Stimulated activated CD4-positive, alpha-beta T cell treated with anti-CD3 and anti-CD28 coated beads, Interleukin-2, amount 100 ng/mL, for 4 hours (primary cell): ENCODE results near the gene ANXA2R.
"Not testable (repeated sequence)": the region's sequence is repeated elsewhere in the genome, so short reads cannot be mapped to it uniquely, and the experiment has no call there.

ENCODE experiments used
- DNase-seq: peaks from one replicate; pipeline ENCODE4 v3.0.0-alpha.2; 2020; ENCODE audit warnings: low read depth

ANXA2R gene, protein sequence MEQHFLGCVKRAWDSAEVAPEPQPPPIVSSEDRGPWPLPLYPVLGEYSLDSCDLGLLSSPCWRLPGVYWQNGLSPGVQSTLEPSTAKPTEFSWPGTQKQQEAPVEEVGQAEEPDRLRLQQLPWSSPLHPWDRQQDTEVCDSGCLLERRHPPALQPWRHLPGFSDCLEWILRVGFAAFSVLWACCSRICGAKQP

DNA sequence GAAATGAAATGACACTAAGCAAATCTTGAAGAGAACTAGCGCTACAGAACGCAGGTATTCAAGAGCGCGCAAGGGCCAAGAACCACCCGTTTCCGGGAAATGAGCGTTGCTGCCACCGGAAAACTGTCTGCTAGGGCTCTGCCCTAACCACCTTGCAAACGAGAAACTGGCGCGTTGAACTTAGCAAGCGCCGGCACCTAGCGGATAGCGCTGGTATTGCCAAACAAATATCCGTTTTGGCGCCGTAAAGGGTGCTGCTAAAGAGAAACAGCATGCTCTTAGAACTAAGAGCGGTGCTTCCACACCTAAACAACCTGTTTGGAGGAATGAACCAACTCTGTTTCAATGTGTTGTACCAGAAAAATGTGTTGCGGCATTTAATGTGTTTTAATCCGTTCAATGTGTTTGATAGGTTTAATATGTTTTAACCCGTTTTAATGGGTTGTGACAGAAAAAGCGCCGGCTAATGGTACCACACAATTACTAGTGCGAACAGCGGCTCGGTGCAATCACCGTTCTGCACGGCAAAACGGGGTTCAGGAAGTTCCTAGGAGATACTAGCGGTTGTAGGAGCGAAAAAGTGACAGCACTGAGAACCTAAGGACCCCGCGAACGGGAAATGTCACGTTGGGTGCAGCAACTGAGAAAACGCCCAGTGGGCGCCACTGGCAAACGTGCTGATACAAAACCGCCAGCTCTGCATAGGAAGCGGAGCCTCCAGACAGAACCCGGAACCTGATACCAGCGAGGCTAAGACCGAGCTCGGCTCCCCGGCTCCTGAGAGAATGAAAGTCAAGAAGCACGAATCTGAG, at the start of gene ANXA2R:
ANXA2R (minus strand) TSS at position 33 of the 812 bp plus-strand sequence. CDS start 273 bp downstream, outside the sequence.
- DNase-seq: peak; percentile 94

DNA sequence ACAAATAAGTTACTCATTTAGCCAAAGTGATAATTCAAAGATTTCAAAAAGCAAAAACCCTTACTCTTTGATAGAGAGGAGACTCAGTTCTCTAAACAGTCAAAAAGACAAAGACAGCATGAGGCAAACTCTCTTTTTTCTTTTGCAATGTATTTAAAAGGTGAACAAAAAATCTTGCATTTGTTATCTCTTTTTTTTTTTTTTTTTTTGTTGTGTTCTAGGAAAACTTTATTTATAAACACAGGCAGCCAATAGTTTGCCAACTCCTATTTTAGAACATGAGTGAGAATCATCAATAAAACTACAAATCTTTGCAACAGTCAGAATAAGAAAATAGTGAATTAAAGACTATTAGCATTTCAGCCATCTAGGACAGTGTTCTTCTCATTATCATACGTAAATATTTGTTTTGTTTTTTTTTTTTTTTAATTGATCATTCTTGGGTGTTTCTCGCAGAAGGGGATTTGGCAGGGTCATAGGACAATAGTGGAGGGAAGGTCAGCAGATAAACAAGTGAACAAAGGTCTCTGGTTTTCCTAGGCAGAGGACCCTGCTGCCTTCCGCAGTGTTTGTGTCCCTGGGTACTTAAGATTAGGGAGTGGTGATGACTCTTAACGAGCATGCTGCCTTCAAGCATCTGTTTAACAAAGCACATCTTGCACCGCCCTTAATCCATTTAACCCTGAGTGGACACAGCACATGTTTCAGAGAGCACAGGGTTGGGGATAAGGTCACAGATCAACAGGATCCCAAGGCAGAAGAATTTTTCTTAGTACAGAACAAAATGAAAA, 46.2 kb upstream of the ANXA2R start:
- not testable (repeated sequence) for DNase-seq

DNA sequence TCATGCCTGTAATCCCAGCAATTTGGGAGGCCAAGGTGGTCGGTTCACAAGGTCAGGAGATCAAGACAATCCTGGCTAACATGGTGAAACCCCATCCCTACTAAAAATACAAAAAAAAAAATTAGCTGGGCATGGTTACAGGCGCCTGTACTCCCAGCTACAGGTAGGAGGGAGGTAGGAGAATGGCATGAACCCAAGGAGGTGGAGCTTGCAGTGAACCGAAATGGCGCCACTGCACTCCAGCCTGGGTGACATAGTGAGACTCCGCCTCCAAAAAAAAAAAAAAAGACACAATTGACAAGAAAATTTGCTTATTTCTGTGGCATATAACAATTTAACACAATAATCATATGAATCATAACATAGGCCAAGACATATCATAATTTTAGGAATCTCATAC, 45.3 kb upstream of the ANXA2R start:
- DNase-seq: no peak

DNA sequence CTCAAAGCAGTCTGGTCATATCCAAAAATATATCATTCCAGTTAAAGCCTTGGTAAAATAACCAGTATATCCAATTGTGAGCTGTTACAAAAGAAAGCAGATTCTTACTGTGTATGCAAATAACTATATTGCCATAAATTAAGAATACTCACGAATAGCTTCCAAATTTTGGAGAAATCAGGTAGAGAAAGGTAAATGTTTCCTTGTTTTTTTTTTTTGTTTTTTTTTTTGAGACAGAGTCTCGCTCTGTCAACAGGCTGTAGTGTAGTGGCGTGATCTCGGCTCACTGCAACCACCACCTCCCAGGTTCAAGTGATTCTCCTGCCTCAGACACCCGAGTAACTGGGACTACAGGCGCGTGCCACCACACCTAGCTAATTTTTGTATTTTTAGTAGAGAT, 44.3 kb upstream of the ANXA2R start:
- DNase-seq: not testable (repeated sequence)

DNA sequence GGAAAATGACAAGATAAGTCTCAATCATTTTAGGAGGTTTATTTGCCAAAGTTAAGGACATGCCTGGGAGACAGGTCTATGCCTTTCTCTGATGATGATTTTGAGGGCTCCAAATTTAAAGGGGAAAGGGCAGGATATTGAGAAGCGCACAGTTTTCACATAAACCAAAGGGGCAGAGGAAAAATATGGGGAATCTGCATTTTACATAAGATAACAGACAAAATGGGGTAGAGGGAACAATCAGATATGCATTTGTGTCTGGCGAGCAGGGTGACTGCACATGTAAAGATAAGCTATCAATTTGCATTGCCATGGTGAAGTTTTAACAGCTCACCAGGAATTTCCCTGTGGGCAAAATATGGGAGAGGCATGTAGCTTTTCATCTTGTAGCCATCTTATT, 41.2 kb upstream of the ANXA2R start:
- DNase-seq: not testable (repeated sequence)

DNA sequence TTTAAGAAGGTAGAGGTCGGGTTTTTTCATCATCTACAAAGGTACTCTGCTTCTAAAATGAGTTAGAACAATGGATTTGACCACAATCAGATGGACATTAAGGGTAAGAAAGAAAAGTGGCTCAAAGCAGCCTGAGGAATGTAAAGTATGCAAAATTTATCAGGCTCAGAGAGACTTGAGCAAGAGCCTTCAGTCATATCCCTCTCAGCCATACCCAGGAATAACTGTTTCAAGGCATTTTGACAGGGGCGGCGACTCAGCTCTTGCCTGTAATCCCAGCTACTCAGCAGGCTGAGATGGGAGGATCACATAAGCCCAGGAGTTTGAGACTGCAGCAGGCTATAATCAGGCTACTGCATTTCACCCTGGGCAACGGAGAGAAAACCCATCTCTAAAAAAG, 38.8 kb upstream of the ANXA2R start:
- DNase-seq: no peak

DNA sequence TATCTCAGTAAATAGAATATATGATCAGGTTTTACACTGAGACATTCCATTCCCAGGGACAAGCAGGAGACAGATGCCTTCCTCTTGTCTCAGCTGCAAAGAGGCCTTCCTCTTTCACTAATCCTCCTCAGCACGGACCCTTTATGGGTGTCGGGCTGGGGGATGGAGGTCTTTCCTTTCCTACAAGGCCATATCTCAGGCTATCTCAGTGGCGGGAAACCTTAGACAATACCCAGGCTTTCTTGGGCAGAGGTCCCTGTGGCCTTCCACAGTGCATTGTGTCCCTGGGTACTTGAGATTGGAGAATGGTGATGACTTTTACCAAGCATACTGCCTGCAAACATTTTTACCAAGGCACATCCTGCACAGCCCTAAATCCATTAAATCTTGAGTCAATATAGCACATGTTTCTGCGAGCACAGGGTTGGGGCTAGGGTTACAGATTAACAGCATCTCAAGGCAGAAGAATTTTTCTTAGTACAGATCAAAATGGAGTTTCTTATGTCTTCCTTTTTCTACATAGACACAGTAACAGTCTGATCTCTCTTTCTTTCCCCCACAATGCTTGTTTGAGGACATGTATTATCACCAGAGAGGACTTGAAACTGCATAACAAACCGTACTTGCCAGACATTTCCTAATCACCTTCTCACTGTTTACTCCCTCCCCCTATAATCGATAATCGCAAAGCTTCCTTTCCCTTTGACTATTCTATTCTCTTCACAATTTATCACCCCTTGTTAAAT, 37.5 kb upstream of the ANXA2R start:
- DNase-seq: not testable (repeated sequence)

DNA sequence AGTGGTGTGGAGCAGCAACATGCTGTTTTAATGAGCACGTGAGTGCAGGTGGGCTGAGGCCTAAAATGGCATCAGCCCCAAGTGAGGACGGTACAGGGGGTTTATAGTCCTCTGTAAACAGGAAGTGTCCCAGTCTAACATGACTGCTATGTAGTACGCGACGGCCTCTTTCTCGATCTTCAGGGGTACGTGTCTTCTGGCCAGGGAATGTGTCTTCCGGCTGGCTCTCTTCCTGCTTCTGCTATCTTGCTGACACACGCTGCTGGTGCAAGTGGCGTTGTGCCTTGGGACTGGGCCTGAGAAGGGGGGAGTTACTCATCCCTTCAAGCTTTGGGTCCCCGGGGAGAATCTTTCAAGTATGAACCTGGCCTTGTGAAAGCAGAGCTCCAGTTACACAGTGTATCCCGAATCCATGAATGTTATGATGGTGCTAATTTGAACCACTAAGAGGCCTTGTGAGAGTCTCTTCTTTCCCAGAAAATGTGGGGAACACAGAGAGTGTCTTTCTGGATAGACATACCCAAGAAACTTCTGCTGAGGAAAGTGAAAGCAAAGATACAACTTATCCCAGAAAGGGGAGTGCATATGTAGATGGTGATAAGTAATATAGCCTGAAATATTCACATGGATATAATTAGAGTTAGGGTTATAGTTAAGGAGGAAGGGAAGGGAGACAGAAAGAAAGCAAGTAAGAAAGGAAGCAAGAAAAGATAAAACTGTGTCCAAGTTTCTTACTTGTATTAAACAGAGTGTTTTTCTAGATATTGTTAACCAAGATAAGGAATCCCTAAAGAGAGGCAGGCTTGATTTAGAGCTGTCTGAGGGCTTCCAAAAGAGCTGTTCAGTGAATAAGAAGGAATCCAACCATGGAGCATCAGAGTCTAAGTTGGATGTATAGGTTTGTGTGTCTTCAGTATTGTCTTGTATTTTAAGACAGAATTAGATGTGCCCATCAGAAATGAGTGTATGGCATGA, 35.5 kb upstream of the ANXA2R start:
- DNase-seq: no peak

DNA sequence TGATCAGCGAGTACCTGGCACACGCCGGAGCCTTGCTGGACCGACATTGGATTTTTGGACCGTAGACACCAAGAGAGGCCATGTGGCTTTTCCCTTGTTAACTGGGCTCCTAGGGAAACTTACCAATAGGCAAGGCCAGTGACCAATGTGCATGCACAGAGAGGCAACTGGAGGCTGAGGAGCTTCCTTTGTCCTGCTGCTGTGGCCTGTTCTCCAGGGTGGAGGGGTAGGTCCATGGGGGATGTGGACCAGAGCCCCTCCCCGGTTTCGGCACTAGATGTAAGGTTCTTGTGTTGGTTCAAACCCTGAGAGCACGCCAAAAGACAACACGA, 34.8 kb upstream of the ANXA2R start:
- no peak for DNase-seq

DNA sequence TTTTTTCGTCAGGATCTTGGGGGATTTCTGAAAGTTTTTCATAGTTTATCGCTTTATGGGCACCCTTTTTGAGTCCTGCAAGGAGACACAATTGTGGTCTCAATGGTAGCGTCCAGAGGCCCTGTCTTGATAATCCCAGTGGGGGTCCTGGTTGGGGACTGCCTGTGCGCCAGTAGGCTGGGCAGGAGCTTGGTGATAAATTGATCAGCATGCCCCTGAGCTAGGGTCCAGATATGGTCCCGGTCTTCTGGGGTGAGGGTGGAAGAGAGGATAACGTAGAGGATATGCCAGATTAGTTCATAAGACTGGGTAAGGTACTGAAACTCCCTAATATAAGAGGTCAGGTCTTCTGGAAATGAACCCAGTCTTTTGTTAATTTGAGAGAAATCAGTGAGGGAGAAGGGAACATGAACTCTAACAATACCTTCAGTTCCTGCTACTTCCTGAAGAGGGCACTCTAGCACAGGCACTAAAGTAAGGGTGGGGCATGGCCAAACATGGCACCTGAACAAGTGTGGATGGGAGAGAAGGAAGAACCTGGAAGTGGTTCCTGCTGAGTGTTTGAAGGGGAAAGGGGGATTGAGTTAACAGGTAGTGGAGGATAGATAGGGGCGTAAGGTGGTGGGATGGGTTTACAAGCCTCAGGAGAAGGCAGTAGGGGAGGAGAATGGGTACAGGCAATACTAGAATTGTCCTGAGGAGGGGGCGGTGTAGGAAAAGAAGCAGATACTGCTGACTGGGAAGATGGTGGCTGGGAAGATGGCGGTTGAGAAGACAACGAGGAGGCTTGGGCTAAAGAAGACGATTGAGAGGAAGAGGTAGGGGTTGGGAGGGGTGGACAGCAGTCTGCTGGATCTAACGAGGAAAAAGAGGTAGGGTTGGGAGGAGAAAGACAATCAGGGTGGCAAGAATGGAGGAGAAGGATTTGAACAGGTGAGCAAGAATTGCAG, 33.8 kb upstream of the ANXA2R start:
- peak; percentile 22 for DNase-seq

DNA sequence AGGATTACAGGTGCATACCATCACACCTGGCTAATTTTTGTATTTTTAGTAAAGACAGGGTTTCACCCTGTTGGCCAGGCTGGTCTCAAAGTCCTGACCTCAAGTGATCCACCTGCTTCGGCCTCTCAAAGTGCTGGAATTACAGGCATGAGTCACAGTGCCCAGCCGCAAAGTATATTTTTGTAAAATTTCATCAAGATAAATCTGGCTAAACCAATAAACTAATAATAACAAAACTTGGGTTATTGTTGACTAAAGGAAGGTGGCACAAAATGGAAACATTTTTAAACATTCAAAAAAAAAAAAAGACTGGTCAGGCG, 29.2 kb upstream of the ANXA2R start:
- not testable (repeated sequence) for DNase-seq

DNA sequence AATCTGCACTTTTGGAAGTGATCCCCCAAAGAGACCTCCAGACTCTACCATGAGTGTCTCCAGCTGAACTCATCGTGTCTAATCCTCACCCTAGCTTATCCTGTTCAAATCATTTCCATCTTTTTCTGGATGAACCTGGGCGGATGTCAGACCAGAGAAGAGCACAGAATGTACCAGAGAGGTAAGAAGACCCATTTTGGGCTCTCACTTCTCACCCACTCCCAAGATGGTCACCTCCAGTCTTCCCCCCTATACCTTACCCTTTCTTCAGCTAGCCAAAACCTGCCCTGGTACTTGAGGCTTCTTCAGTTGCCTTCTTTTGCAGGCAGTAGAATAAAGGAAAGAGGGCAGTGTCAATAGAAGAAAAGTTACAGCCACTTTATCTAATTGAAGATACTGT, 27.9 kb upstream of the ANXA2R start:
- DNase-seq: no peak

DNA sequence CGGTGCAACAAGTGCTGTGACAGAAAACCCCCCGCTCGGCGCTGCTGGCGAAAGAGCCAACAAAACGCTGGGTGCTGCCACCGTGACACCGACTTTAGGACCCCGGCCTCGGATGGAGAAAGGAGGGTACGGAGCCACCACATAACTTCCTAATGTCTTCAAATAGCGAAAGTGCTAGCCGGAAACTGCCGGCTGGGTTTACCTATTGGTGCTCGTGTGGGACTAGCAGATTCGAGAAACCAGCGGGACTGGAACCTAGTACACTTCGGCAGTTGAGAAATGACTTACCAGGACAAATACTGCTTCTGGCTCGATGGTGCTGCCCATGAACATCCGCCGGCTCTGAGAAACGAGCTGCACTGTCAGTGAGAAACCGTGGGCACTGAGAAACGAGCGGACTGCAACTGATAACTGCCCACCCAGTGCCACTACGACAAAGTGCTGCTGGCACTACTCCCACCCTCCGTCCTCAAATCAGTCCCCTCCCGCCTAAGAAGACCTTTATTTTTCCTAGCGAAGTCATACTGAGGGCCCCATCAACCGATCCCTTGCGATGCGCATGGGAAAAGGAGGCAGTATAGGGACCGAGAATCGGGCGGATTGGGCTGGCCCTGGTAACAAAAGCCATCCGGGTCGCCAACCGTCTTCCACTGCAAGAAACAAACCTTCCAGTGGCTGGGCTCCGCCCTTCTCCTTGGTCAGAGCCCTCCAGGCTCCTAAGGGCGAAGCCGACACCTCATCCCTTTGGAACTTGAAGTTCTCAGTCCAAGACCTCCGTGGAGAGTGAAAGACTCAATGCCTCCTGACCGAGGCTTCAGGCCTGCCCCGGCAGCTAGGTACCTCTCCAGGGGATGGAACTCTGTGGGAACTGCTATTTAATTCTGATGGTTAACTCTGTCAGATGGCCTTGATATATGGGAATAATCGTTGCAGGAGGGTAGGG, 27.0 kb upstream of the ANXA2R start:
- DNase-seq: peak; percentile 79

DNA sequence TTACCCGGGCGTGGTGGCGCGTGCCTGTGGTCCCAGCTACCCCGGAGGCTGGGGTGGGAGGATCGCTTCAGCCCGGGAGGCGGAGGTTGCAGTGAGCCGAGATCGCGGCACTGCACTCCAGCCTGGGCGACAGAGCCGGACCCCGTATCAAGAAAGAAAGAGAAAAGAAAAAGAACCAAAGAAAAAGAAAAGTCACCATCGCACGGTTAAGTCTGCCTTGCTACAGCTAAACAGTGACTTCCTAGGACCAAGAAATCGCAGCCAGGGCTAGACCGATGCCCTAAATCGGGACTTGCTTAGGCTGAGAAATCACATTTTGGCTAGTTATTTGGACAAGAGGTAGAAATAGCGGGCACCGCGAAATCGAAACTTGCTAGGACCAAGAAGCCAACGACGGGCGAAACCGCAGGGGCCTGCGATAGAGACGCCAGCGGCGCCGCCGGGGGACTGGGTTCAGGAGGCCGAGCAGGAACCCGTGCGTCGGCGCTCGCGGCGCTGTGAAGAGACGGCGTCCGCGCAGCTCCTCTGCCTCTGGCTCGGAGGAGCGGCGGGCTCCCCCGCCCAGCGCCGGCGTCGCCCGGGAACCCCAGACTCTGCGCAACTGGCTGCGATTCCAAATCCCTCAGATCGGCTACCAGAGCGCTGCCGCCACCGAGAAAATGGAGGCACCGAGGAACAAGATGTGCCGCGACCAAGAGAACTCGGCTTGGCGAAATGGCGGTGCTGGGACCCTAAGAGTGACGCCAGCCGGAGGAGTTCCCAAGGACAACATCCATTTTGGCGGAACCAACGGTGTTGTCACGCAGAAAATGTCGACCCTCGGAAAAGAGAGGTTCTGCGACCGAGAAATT, 26.1 kb upstream of the ANXA2R start:
- peak; percentile 53 for DNase-seq

DNA sequence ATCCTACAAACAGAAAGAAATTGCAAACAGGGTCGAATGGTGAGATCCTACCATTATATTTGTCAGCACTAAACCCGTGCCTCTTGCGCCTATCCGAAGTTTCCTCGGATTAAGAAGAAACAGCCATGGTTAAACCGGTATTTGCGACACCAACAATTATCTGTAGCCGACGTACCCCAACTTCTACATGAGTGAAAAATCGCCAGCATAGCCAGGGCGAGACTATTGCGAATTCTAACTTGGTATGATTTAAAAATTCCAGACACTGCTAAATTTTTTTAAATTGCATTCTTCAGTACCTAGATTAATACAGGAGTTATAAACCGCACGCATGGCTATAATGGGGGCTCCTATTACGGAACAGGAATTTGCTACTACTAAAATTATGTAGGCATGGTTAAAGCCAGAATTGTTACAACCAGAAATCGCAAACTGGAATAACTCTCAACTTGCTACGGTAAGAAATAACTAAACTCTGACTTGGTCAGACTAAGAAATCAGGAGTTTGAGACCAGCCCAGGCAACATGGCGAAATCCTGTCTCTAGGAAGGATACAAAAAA, 25.3 kb upstream of the ANXA2R start:
- no peak for DNase-seq

DNA sequence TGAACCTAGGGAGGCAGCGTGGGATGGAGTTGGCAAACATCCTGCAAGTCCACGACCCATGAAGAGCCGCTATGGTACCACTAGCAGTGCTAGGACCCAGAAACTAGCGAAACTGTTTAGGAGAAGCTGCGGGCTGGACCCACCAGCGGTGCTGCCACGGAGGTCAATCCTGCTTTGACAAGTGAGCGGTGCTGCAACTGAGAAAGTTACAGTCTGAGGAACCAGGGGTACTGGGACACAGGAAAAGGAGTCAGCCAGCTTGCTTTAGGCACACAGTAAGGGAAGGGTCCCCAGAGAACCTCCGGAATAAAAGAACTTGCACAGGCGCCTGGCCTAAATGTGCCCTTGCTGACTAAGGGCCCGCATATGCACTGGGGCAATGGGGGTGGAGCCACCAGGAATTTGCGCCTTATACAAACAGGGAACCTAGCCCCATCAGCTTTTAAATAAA, 23.6 kb upstream of the ANXA2R start:
- no peak for DNase-seq

DNA sequence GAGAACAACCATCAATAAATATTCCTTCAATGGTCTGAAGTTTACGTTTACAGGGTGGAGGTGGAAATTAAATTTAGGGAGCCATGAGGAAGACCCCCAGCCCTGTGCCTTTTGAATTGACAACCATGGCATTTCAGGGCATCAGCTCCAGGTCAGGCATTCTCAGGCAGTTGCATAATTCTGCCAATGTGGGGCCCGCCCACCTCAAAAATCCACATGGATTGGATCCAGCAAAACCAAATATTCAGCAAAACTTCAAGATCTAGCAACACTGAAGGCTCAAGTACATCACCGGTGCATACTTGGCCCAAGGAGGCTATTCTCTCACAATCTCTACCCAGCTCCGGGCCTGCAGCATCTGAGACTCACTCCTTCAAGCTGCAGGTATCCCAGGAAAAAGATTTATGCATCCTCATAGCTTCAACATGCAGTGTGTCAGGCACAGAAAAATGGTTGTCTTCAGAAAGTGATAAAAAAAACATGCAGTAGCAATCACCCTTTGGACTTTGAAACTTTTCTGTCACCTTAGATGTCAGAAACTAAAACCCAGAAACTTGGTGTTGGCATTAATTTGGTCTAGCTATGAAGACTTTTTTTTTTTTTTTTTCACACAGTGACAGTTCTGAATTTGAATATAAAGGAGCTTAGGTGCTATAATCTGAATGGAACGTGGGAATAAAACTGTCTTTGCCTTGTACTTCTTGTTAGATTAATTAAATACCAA, 21.4 kb upstream of the ANXA2R start:
- DNase-seq: no peak
